ENCODE results near the gene MAPKAPK3.

Gene MAPKAPK3

DNA sequence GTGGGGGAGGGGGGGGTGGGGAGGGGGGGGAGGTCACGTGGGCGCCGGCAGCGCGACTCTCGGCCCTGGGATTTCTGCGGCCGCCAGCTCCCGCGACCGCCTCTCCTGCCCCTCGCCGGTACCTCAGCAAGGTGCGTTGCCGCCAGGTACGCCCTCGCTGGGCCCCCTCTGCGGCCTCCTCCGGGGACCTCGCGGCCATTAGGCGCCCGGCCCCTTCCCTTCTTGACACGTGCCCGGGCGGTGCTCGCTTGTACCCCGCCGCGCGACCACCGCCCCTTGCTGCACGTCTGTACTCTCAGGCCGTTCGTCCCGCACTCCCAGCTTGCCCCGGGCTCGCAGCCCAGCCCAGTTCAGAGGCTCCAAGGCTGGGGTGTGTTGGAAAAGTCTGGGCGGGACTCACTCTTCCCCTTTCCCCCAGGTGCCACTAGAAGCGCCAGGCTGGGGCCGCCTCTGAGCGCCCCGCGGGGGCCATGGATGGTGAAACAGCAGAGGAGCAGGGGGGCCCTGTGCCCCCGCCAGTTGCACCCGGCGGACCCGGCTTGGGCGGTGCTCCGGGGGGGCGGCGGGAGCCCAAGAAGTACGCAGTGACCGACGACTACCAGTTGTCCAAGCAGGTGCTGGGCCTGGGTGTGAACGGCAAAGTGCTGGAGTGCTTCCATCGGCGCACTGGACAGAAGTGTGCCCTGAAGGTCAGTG is at the start of gene MAPKAPK3:
Gene MAPKAPK3 (plus strand): TSS at position 56 of the 696 bp plus-strand sequence. CDS start 415 bp downstream, at position 471.
- peak; percentile 21 for DNase-seq

DNA sequence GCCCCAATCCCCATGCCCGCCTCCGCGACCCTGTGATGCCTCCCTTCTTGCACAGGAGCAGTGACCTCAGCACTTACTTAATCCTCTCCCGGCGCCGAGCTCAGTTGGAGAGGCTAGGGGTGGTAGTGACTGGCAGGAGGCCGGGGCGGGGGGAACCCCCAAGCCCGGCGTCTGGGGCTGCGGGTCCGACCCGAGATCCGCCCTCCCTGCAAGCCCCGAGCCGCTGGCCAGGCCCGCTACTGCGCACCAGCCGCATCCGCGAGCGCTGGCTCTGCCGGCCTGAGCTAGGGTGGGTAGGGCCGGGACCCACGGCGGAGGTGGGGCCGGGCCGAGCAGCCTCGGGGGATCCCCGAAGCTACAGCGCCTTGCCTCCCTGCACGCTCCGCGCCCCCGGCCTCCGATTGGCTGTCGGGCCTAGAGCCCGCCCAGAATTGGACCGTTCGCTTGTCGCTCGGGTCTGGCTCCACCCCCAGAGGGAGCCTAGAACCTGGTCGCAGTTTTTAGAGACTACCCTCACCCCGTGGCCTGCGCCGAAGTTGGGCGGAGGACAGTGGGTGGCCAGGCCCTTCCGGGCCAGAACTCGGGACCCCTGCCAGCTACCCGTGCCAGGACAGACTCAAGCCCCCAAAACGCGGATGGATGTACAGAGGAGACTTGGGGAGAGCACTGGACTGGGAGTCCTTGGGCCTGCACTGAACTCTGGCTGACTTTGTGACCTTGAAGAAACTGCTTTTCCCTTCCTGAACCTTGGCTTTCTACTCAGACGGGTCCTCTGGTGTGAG is 49.4 kb upstream of the MAPKAPK3 start, which contains the start of gene C3orf18:
Gene C3orf18 (minus strand): TSS at position 362 of the 782 bp plus-strand sequence. CDS start 2,048 bp downstream, outside the sequence.
- no peak for DNase-seq

DNA sequence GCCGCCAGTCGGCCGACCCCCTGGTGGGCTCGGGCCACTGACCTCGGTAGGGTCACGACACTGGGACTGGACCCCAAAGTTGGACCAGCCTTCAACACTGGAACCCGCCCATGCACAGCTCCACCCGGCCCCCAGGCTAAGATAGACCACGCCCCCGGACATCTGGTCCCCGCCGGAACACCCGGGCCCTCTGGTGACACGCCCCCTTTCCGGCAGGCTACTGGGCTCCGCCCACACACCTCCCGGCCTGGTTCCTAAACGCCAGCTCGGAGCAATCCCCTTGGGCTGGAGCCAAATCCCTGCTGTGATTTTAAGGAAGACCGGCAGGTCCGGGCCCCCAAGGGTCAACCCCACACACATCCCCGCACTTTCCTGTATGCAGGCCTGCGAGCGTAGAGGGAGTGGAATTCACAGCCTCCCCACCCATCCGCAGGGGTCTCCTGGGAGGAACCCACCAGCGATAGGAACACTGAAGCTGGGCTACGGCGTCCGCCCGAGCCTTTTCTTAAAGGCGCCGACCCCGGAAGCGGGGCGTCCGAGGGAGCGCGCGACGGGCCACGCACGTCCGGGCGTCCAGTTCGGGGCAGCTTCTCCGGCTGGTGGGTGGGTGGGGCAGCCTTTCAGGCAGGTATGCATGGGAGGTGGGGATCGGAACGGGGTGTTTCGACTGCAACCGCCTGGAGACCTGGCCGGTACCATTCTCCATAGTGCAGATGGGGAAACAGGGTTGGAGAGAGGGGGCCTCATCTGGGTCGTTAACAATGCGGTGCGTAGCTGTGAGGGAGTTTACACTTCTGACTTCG is 47.8 kb upstream of the MAPKAPK3 start, which contains the start of gene HEMK1:
Gene HEMK1 (plus strand): TSS at position 576 of the 803 bp plus-strand sequence. CDS start 1,583 bp downstream, outside the sequence.
- DNase-seq = peak; percentile 92

DNA sequence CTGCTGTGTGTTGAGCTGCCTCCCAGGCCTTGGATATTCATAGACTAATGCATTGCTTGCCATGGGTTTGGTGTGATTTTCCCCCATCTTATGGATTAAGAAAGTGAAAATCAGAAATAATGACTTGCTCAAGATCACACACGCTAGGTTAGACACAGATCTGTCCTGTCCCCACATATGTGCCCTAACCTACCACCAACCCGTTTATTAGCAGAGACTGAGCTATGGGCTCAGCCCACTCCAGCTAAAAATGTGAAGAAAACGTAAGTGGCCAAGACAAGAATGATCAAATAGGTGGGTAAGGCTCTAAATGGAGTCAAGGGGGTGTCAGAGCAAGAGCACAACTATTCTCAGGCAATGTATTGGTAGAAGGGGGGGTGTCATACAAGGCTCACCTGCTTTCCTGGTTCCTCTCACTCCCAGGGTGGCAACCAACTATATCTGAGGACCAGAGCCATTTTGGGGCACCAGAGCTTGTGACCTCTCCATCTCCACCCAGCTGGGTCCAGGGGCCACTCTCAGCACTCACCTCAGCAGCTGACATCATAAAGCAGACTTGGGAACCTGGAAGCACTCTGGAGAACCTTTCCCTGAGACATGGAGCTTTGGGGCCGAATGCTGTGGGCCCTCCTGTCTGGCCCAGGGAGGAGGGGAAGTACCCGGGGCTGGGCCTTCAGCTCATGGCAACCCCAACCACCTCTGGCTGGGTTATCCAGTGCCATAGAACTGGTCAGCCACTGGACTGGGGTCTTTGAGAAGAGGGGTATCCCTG is 46.3 kb upstream of the MAPKAPK3 start:
- DNase-seq = no peak

DNA sequence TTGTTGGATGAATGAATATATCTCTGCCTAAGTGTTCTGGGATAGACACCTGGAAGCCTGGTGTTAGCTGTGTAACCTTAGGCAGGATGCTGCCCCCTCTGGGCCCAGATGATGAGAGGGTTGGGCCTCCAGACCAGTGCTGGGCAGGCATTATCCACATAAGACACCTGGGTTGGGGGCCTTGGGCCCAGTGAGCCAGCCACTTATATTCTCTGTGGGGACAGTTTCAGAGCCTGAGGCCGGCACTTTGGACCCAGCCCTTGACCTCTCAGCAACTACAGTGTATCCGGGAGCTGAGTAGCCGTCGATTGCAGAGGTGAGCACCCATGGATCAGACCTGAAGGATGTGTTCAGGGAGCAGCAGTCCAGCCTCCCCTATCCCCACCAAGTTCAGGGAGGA is 45.5 kb upstream of the MAPKAPK3 start:
- no peak for DNase-seq

DNA sequence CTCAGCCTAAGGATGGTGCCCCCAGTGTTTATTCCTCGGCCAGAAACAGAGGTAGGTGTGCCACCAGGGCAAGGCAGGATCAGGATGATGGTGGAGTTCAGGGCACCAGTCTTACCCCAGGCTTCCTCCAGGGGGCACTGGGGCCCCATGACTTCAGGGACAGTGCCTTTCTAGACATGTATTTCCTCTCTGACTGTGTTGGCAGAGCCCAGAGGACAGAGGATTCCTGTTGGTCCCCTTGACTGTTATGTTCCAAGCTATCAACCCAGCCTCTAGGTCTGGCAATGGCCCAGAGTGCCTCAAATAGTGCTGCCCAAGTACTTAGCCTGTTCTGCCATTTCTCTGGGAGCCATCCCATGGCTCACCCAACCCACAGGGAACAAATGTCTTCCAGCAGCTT is 44.8 kb upstream of the MAPKAPK3 start:
- DNase-seq = peak; percentile 27

DNA sequence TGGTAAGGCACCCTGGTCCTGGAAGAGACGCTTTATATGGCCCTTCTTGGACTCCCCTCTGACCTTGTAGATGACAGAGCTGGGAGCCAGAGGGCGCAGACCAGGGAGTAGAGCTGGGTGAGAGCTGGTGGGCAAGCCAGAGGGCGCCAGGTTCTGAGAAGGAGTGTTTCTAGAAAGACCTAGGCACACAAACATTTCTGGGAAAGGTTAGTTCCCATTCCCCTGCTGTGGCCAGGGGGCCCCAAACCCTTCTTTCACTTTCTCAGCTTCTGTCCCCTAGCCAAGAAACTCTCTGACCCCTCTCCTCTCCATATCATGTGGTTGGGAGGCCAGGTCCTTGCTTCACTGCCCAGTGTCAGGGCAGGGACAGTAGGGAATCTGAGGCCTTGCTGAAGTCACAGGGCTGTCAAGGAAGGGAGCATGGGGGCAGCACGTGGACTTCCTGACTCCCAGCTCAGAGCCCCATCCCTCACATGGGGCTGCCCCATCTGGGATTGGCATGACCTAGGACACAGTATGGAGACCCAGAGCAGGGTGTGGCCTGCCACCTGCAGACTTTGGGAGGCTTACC is 44.1 kb upstream of the MAPKAPK3 start:
- no peak for DNase-seq

DNA sequence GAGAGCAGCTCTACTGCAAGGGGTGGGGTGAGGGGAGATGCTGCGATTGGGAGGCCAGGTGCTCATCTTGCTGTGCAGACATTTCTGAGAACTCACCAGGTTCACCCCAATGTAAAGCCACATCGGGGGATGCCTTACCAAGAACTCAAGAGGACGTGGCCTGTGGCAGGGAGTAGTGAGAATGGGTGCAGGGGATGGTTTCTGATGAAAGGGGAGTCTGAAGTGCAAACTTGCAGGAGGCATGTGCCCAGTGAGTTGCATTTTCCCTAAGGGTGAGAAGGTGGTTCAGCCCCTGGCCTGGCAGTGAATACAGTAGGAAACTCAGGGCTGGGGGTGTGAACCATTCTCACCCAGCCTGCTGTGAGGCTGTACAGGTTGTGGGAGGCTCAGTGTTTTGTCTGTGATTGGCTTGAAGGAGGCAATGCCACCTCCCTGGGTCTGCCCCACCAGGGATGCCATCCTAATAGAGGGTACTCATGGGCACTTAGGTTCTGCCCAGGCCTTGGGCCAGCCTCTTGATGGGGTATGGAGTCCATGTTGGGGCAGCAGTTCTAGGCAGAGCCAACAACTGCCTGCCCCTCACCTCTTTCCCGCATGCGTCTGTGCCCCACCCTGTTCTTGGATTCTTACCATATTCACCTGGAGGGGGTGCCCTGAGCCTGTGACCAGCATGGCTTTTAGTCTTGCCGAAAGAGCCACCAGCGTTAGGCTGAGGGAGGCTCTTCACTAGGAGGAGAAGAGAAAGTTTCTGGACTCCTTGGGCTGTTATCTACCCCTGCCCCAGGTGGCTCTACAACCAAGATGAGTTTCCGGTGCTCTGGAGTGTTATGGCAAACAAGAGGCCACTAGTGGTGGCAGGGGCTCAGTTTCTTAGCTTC is 43.1 kb upstream of the MAPKAPK3 start:
- DNase-seq = no peak

DNA sequence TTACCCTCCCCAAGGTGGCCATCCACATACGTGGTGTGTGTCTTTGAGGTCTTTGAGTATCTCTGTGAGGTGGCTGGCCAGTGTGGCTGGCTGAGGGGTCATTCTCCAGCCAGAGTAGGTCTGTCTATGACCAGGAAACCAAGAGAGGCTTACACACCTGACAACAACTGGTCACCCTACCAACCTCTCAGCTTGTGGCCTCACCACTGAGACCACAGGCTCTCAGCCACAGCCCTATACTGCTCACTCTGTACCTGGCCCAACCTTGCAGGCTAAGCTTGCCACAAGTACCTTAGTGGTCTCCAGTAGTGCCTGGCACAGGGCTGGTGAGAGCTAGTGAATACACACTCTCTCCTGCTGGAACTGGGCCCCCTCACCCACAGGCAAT is 42.5 kb upstream of the MAPKAPK3 start:
- no peak for DNase-seq

DNA sequence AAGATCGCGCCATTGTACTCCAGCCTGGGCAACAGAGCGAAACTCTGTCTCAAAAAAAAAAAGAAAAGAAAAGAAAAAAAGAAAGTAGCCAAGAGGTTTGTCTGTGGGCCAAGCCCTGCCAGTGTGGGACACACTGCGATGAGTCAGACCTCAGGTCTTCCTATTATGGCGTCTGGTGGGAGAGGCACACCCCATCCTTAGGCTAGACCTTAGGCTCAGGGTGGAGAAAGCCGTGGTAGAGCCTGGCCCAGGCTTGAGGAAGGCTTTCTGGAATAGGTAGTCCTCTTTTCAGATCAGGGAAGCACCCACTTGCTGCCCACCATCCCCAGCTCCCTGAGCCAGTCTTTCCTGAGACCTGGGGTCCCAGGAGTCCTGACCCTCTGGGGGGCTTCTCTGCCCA is 41.6 kb upstream of the MAPKAPK3 start:
- no peak for DNase-seq

DNA sequence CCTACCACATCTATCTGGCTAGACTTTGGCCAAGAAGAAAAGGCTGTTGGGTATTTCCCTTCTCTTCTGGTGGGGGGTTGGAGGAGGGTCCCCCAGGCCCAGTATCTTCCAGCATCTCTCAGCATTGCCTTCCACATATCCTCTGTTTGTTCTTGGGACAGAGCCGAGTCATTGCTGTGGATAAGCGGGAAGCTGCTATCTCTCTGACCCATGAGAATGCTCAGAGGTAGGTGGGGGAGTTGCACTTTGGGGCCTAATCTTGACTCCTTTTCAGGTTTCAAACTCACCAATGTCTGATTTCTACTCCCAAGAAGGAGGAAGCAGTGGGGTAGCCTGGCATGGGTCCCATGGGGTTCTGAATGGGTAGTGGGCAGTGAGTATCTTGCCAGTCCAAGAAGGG is 39.6 kb upstream of the MAPKAPK3 start:
- DNase-seq = no peak

DNA sequence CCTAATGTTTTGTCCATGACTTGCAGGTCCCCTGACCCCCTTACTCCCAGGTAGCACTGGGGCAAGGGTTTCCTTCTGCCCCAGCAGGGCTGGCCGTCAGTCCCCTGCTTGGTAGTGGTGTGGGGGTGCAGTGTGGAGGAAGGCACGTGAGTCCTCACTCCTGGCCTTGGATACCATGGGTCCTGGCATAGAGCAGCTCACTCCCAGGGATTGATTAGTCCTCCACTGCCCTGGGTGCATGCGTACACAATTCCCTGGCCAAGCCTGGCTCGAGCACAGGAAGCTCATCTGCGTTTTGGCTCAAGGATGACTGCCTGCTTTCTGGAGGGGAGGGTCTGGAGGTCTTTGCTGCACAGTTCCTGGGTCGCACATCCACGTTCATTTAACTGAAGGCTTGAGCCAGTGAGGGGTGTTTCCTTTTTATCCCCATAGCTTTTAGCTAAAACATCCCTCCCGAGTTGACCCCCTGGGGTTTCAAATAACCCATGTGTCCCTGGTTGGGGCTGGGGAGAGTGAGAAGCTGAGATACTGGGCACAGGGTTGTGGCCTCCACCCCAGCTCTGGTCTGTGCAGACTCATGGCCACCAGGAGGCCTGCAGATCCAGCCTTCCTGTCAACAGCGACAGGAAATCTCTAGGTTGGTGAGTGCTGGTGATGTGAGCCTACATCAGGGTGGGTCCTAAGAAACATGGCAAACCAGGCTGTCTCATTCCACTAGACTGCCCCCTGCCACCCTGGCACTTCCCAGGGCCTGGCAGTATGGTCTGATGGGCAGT is 36.1 kb upstream of the MAPKAPK3 start:
- no peak for DNase-seq

DNA sequence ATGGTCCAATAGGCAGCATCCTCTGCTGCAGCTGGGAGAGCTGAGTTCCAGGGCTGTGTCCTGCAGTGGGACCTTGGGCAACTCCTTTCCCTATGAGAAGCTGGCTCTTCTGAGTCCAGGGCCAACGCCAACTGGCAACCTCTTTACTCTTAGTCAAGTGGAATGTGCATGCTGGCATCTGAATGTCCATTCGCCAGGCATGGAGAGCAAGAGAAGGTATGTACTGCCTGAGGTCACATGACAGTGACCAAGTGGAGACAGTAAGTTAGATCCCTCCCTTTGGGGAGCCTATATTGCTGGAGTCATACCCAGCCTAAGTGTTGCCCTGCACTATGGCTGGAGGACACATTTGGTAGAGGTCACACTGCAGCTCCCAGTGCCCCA is 35.5 kb upstream of the MAPKAPK3 start:
- no peak for DNase-seq

DNA sequence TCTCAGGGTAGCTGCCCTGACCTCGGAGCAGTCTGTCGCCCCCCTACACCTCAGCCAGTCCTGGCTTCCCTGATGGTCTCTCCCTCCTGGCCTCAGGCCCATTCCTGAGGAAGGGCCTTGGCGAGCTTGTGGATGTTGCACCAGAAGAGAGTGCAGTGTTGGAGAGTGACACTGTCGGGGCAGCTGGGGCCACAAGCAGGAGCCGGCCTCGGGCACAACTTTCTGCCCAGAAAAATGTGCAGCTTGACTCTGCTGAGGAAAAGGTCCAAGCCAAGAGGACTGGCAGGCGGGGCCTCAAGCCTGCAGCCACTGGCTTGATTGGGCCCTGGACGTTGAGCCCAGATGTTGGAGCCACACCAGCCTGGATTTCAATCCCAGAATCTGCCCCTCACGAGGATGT is 34.9 kb upstream of the MAPKAPK3 start:
- DNase-seq = no peak

DNA sequence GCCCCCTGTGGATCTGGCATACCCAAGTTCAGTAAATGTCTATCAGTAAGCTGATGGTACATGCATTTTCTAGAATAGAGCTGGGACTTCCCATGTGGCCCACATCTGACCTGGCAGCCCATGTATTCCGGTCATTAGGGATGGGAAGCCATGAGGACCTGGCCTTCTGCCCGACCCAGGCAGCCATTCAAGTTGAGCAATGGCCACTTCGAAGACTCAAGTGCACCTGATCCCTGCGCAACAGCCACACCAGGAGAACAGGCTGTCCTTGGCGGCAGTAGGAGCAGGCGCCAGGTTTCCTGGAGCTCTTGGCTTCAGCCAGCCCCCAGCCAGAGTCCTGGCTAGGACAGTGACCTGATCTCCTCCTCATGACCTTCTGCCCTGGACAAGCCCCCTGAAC is 33.1 kb upstream of the MAPKAPK3 start:
- no peak for DNase-seq

DNA sequence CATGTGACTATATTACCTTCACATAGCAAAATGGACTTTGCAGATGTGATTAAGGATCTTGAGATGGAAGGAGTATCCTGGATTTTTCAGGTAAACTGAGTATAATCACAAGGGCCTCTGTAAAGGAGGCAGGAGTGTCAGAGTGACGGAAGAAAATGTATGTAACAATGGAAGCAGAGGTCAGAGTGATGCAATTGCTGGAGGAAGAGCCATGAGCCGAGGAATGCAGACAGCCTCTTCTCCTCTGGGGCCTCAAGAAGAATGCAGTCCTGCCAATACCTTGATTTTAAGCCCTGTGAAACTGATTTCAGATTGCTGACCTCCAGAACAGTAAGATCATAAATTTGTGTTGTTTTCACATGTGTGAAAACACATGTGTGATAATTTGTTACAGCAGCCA is 32.6 kb upstream of the MAPKAPK3 start:
- no peak for DNase-seq

DNA sequence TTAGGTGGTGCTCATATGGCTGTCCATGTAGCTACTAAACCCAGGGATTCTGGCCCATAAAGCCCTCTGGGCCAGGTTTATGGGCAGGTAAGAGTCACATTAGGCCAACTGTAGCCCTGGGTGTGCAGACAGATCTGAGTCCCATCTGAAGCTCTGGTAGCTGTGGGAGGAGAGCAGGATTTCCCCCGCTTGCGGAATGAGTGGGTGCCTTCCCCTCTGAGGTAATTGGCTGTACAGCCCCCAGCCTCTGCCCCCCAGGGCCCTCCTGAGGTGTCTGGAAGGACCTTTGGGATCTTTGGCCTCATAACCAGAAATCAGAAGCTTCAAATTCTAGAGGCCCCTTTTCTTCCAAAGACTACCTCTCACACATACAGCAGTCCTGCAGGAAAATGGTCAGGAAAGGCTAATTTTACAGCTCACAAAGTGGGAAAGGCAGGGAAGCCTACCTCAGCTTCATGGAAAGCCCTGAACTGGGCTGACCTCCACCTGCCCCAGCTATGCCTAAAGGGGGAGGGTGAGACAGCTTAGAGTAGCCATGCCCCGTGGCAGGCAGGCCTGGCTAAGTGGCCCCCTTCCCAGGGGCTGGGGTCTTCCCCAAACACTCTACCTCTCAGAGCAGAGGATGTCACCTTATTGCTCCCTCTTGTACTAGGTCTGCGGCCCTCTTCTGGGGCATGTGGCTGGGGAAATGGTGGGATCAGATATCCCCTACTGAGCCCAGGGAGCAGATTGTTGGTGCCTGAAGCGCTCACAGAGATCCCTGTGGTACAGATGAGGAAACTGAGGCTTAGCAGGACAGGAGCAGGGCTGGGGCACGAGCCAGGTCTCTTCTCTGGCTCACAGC is 30.8 kb upstream of the MAPKAPK3 start:
- no peak for DNase-seq

DNA sequence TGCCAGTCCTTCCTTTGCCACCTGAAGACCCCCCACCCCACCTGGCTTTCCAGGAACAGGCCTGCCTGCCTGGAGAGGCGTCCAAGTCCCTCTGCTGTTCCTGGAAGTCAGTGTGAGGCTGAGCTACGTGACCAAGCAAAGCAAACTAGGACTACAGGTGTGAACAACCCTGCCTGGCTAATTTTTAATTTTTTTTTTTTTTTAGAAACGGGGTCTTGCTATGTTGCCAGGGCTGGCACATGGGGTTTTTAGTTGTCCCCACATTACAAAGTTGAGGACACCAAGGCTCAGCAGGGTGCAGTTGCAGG is 30.2 kb upstream of the MAPKAPK3 start:
- no peak for DNase-seq

DNA sequence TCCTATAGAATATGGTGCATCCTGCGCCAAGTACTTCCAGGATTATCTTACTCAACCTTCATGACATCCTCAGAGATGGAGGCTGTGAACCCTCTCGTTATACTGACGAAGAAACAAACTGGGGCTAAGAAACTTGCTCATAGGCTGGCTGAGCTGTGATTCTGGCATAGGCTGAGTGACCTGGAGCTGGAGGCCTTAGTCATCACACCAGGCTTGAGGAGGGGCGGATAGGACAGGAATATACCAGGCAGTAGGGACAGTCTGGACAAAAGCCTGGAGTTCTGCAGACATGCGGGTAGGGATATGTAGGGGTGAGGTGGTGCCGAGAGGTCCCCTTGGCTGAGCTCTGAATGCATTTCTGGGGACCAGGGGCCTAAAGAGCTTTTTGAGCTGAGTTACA is 29.6 kb upstream of the MAPKAPK3 start:
- DNase-seq = no peak

Measured in NCI-H345 (cell line).